GM18909 (cell line): Measurements from ENCODE around the gene RNF121.

Experiments used
- ATAC-seq: cut with Tn5 transposase; IDR thresholded peaks from one replicate; pipeline ENCODE4 v1.9.1; 2021; ENCODE audit warnings: mild to moderate bottlenecking; ENCODE audit not compliant: unreplicated experiment, poor library complexity

The RNF121 gene

DNA sequence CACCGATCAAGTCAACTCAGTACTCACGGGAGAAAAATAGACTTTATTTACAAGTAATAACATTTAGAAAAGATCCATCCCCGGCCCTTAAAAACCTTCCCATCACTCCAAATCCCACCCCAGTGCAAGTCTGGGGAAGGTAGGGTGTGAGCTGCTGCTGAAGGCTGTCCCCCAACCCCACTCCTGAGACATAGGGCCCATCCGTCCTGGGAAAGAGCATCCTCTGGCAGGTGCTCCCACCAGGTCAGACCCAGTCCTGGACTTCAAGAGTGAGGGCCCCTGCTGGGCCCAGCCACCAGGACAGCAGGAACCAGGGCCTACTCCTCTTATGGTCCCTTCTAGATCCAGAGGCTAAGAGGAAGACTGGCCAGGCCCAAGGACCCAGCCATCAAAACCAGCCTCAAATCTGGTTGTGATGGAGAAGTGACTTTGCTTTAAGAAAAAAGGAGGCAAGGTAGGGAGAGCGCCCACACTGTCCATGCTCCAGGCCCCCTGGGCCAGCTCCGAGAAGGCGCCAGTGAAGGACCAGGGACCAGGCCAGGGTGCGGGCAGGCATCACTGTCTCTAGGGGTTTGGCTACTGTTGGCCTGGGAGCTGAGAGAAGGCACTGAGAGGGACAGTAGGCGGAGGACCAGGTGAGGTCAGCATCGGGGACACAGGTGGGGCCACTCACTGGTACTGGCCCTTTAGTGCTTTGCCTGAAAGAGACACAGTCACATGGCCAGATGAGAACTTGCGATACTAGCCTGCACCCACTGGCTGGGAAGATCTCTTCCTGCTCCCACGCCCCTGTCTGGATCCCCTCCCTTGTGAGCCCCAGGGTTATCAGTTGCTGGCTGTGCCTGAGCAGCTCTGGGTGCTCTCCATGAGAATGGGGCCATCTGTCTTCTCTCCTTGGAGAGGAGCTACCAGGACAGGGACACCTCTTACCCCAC, 74.3 kb downstream of the RNF121 start:
- ATAC-seq = no peak

GRCh38 chr11:72003776-72004171, 74.9 kb downstream of the RNF121 start:
- no peak for ATAC-seq

DNA sequence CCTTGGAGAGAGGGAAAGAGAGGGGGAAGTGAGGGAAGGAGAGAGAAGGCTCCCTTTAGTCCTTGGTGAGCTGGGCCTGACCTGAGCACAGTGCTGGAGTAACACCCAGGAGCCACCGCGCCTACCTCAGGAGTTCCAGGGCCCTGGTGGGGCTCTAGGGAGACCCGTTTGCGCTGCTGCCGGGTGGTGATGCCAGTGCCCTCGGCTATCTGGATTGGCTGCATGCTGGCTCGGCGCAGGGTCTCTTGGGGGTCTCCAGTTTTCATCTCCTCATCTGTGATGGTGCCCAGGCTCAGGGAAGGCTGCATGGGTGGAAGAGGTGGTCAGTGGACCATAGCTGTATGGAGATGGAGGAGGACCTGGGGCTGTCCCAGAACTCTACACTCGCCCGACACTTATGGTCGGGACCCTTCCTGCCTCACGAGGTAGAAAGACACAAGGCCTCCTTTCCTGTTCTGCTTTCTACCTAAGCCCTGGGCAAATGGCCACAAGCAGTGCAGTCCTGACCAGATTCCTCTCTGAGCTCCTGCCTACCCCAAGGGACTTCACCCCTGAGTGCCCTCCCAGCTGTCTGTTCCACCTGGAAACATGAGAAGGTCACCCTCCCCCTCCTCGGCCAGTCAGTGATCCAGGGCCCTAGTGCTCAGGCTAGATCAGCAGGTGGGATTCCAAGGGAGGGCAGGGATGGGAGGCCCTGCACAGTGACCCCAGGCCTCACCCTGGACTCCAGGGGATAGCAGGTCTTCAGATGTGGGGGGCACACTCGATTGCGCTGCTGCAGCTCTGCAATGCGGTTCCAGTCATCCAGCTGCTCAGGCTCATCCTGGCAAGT, 75.9 kb downstream of the RNF121 start:
- ATAC-seq = no peak

DNA sequence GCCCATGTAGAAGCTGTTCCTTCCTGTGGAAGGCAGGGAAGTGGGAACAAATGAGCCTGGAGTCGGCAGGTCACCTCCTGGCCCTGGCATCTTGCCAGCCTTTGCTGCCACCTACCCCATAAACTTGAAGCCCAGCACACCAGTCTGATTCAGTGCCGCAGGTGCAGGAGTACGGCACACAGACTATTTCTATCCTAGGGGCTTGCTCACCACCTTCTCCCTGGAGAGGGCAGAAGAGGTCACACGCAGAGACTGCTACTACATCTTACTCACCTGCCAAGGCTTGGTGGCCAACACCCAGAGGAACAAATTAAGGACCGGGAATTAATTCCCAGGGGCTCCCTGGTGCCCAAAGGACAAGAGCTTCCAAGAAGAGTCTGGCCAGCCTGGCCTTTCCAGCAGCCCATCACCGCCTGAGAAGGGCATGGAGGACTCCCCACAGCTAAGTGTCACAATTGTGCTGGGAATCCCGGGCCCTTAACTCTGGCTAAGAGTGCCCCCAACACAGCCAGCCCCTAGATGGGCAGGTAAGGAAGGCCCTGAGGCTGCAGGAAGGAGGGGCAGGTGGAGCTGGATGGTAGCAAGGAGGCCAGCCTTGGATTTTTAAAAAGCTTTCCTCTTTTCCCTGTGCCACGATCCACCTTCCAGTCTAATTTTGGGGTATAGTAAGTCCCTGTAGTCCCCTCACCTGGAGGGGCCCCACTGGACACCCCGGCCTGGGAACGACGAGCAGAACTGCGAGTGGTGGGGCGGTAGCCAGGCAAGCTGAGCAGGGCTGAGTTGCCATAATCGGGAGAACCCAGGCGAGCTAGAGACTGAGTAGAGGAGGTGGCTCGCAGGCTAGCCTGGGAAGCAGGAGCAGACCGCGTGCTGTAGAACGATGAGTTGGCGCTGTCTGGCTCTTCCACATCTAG, 76.8 kb downstream of the RNF121 start:
- no peak for ATAC-seq

DNA sequence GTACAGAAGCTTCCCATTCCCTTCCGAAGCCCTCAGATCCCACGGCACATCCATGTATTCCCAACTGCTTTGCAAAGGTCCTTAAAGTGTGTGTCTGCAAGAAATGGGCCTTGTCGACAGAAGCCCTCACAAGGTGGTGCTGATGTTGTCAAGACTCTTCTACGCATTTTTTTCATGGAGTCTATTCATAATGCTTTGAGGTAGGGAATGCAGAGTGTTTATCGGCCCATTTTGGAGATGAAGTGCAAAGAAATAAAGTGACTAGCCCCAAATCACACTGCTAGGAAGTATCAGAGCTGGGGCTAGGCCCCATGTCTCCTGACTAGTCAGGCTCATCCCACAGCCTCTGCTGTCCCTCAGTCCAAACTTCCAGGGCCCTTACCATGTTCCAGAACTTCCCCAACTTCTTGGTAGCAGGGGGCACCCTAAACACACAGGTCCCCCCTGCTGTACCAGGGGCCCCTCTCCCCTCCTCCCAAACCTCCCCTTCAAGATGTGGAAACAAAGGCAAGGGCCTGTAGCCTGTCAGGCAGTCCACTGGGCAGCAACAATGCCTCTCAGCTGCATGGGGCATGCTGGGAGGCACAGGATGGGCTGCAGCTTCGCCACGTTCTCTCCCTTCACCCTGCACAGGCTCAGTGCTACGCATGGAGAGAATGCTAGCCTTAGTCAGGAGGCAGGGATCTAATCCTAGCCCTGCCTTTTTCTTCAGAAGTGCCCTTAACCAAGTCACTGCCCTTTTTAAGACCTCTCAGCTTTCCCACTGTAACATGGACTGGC, 77.7 kb downstream of the RNF121 start:
- ATAC-seq = no peak

- no peak for ATAC-seq
Measured at GRCh38 chr11:72007089-72007476, 78.2 kb downstream of the RNF121 start.

GRCh38 chr11:72007587-72007986, 78.7 kb downstream of the RNF121 start:
- ATAC-seq = no peak

- ATAC-seq = no peak
Measured at GRCh38 chr11:72008728-72009127, 79.9 kb downstream of the RNF121 start.

GRCh38 chr11:72009156-72009555, 80.3 kb downstream of the RNF121 start:
- no peak for ATAC-seq

GRCh38 chr11:72010529-72011233, 81.8 kb downstream of the RNF121 start:
- ATAC-seq = no peak

DNA sequence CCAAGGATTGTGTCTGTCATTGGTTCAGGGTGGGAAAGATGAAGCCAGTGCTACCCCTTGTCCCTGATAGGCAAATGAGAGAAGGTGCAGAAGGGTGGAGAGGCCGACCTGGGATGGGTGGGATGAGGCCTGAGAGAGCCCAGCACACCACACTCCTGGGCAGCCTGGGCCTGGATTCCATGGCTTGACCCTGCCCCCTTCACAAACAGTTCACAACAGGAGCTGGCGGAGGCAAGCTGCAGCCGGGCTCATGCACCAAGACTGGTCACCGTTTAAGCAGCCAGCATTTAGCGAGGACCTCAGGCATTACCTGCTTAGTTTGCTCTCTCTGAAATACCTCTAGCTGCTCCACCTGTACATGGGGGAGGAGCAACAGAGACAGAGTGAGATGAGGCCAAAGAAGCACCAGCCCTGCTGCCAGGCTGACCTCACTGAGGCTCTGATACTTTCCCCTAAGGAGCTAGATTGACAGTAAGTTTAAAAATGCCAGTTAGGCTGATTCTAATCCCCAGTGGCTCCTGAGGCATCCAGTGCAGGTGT, 83.3 kb downstream of the RNF121 start:
- ATAC-seq = no peak

DNA sequence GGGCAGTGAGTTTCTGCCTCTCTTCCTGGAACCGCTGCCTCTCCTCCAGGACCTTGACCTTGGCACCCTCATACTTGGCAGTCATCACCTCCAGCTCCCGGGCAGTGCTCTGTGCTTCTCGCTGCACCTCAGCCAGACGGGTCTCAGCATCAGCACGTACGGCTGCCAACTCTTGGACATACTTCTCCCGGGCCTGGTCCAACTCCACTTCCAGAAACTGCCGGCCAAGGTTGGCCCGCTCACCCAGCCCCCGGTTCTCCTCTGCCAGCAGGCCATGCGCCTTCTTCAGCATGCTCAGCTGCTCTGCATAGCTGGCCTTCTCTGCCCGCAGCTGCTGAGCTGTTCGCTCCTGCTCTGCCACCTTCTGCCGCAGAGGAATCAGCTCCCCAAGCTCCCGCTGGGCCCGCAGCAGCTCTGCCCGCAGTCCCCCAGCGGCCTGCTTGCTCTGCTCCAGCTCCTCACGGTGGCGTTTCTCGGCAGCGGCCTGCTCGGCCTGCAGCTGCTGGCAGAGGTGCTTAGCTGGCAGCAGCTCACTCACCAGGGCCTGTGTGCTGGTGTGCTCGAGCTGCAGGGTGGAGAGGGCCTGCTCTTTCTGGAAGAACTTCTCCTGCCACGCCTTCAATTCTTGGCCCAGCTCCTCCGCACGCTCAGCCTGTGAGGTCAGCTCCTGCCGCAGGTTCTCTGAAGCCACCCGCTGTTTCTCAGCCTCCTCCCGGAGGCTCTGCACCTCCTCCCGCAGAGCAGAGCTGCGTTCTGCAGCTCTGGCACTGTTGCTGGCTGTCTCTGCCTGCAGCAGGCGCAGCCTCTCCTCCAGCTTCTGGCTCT, 84.3 kb downstream of the RNF121 start:
- ATAC-seq = no peak

GRCh38 chr11:72013765-72014711, 85.2 kb downstream of the RNF121 start:
- ATAC-seq = no peak

DNA sequence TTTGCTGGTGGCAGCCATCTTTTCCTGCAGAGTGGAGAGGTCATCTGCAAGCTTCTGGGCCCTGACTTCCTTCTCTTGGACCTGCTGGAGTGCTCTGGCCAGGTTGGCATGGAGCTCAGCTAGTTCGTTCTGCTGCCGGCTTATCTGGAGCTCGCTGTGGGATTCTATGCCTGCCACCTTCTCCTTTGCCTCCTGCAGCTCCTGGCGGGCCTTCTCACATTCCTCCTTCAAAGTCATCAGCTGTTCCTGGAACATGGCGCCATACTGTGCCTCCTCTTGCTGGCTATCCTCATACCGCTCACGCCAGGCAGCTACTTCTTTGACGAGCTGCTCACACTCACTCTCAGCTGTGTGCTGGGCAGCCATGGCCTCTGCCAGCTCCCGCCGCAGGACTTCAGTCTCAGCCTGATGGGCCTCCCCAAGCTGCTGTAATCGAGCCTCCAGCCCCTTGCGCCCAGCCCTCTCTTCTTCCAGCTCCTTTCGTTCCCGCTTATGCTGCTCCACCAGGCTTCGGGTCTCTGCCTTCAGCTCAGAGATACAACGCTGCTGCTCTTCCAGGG, 86.0 kb downstream of the RNF121 start:
- no peak for ATAC-seq

DNA sequence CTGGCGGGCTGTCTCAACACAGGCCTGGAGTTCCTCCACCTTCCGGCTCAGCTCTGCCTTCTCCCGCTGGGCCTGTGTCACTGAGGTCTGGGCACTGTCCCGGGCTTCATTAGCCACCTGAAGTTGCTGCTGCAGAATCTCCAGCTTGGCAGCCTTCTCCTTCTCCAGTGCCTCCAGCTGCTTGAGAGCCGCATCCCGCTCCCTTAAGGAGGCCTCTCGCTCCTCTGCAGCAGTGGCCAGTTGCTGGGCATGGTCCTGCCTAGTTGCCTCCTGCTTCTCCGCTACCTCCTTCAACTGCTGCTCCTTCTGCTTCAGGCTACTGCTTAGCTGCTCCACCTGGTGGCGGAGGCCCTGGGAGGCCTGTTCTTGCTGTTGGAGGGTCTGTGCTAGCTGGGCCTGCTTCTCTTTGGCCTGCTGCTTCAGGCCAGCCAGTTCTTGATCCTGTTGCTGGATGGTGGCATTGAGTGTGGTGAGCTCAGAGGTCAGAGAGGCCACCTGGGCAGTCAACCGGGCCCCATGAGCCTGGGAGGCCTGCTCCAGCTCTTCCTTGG, 86.7 kb downstream of the RNF121 start:
- ATAC-seq = no peak

- ATAC-seq = no peak
Measured at GRCh38 chr11:72018171-72018570, 89.3 kb downstream of the RNF121 start.
